H9 (cell line): ENCODE data around the gene ADARB2. TPM values are rescaled to one million over a fixed set of nuclear protein-coding genes. Genes with fewer than 3 reads are reported as not detected.

ENCODE experiments used
- DNase-seq: peaks from one replicate; pipeline ENCODE4 v3.0.0-alpha.2; 2017
- H2AFZ ChIP-seq: one replicate; pipeline ENCODE4 v1.6.1; 2013; ENCODE audit warnings: mild to moderate bottlenecking, low read length, control low read depth, moderate library complexity
- H2AK5ac ChIP-seq: 2 replicates; pipeline ENCODE4 v1.6.1; 2013; ENCODE audit warnings: low read length, control low read depth, mixed read lengths; ENCODE audit not compliant: insufficient read length
- H2BK120ac ChIP-seq: one replicate; pipeline ENCODE4 v1.6.1; 2013; ENCODE audit warnings: low read depth, mild to moderate bottlenecking, low read length, control low read depth, inconsistent platforms; ENCODE audit not compliant: poor library complexity, severe bottlenecking
- H2BK12ac ChIP-seq: 2 replicates; pipeline ENCODE4 v1.6.1; 2013; ENCODE audit warnings: low read length, control low read depth, mixed read lengths, low read depth; ENCODE audit not compliant: insufficient read length
- H2BK15ac ChIP-seq: 2 replicates; pipeline ENCODE4 v1.6.1; 2013; ENCODE audit warnings: low read depth, low read length, control low read depth
- H2BK20ac ChIP-seq: one replicate; pipeline ENCODE4 v1.6.1; 2013; ENCODE audit warnings: low read depth, mild to moderate bottlenecking, low read length, control low read depth, inconsistent platforms; ENCODE audit not compliant: poor library complexity, severe bottlenecking
- H2BK5ac ChIP-seq: 2 replicates; pipeline ENCODE4 v1.6.1; 2013; ENCODE audit warnings: low read length, control low read depth, mixed read lengths; ENCODE audit not compliant: insufficient read length
- H3K14ac ChIP-seq: 2 replicates; pipeline ENCODE4 v1.6.1; 2013; ENCODE audit warnings: low read length, control low read depth; ENCODE audit not compliant: insufficient read depth
- H3K18ac ChIP-seq: 2 replicates; pipeline ENCODE4 v1.6.1; 2013; ENCODE audit warnings: low read depth, mild to moderate bottlenecking, mixed read lengths, low read length, control low read depth; ENCODE audit not compliant: insufficient read length
- H3K23ac ChIP-seq: 2 replicates; pipeline ENCODE4 v1.6.1; 2013; ENCODE audit warnings: low read length, control low read depth, mixed read lengths, low read depth; ENCODE audit not compliant: insufficient read length
- H3K23me2 ChIP-seq: 2 replicates; pipeline ENCODE4 v1.6.1; 2013; ENCODE audit warnings: low read depth, mild to moderate bottlenecking, mixed read lengths, low read length, control low read depth; ENCODE audit not compliant: insufficient read length, poor library complexity, severe bottlenecking
- H3K27ac ChIP-seq: 2 replicates; pipeline ENCODE4 v1.5.1; 2013; ENCODE audit warnings: low read length, control low read depth, mixed read lengths, low read depth; ENCODE audit not compliant: insufficient read length
- H3K27me3 ChIP-seq: 2 replicates; pipeline ENCODE4 v1.6.1; 2013; ENCODE audit warnings: low read length, control low read depth, inconsistent platforms; ENCODE audit not compliant: insufficient read depth
- H3K4ac ChIP-seq: 2 replicates; pipeline ENCODE4 v1.6.1; 2013; ENCODE audit warnings: low read depth, mild to moderate bottlenecking, control low read depth, inconsistent platforms, low read length, moderate library complexity
- H3K4me1 ChIP-seq: 2 replicates; pipeline ENCODE4 v1.6.1; 2013; ENCODE audit warnings: low read length, control low read depth, inconsistent platforms; ENCODE audit not compliant: insufficient read depth
- H3K4me2 ChIP-seq: 2 replicates; pipeline ENCODE4 v1.6.1; 2013; ENCODE audit warnings: low read length, control low read depth, mixed read lengths; ENCODE audit not compliant: insufficient read length, insufficient read depth
- H3K56ac ChIP-seq: 2 replicates; pipeline ENCODE4 v1.6.1; 2013; ENCODE audit warnings: low read depth, mild to moderate bottlenecking, mixed read lengths, low read length, control low read depth; ENCODE audit not compliant: insufficient read length
- H3K79me1 ChIP-seq: 2 replicates; pipeline ENCODE4 v1.6.1; 2013; ENCODE audit warnings: low read depth, mild to moderate bottlenecking, moderate library complexity, low read length, control low read depth, inconsistent platforms; ENCODE audit not compliant: insufficient read depth, poor library complexity, severe bottlenecking
- H3K79me2 ChIP-seq: 2 replicates; pipeline ENCODE4 v1.6.1; 2013; ENCODE audit warnings: low read length, control low read depth, inconsistent platforms; ENCODE audit not compliant: insufficient read depth
- H3K9ac ChIP-seq: 2 replicates; pipeline ENCODE4 v1.6.1; 2013; ENCODE audit warnings: low read length, control low read depth, mixed read lengths; ENCODE audit not compliant: insufficient read length; ENCODE audit errors: extremely low read depth
- H3K9me3 ChIP-seq: one replicate; pipeline ENCODE4 v1.6.1; 2013; ENCODE audit warnings: low read depth, low read length, inconsistent platforms; ENCODE audit not compliant: control insufficient read depth
- H3T11ph ChIP-seq: one replicate; pipeline ENCODE4 v1.6.1; 2013; ENCODE audit warnings: mild to moderate bottlenecking, low read length, control low read depth, inconsistent platforms
- H4K20me1 ChIP-seq: one replicate; pipeline ENCODE4 v1.6.1; 2013; ENCODE audit not compliant: control insufficient read depth, insufficient read length, insufficient read depth
- H4K5ac ChIP-seq: 2 replicates; pipeline ENCODE4 v1.6.1; 2013; ENCODE audit warnings: low read depth, mild to moderate bottlenecking, mixed read lengths, low read length, control low read depth; ENCODE audit not compliant: insufficient read length
- H4K8ac ChIP-seq: replicated peaks from 2 replicates; pipeline ENCODE4 v1.6.1; 2013; ENCODE audit warnings: low read length, control low read depth, mixed read lengths, low read depth; ENCODE audit not compliant: insufficient read length
- H4K91ac ChIP-seq: 2 replicates; pipeline ENCODE4 v1.6.1; 2013; ENCODE audit warnings: low read depth, mild to moderate bottlenecking, moderate library complexity, mixed read lengths, low read length, control low read depth; ENCODE audit not compliant: insufficient read length
- H3K27ac Mint-ChIP-seq, 3 experiments: 2 replicates in 2 of 3; 3 replicates in 1 of 3; pipeline ENCODE4 v1.8.0; 2020 to 2021; ENCODE audit warnings: mixed read lengths in 3 of 3, mild to moderate bottlenecking in 1 of 3, moderate library complexity in 1 of 3
- H3K27me3 Mint-ChIP-seq: 2 replicates; pipeline ENCODE4 v1.8.0; 2021; ENCODE audit warnings: low read depth, mild to moderate bottlenecking, moderate library complexity, mixed read lengths
- H3K36me3 Mint-ChIP-seq, 3 experiments: 2 replicates in 2 of 3; 3 replicates in 1 of 3; pipeline ENCODE4 v1.8.0; 2020 to 2021; ENCODE audit warnings: low read depth in 3 of 3, mixed read lengths in 3 of 3; ENCODE audit not compliant: insufficient read depth in 1 of 3
- H3K4me1 Mint-ChIP-seq, 2 experiments: 2 replicates each; pipeline ENCODE4 v1.8.0; 2020; ENCODE audit warnings: mixed read lengths in 2 of 2
- H3K4me3 Mint-ChIP-seq, 2 experiments: 2 replicates in 1 of 2; 3 replicates in 1 of 2; pipeline ENCODE4 v1.8.0; 2020 to 2021; ENCODE audit warnings: mild to moderate bottlenecking in 2 of 2, mixed read lengths in 2 of 2, moderate library complexity in 1 of 2
- H3K9me3 Mint-ChIP-seq, 2 experiments: 2 replicates in 1 of 2; 3 replicates in 1 of 2; pipeline ENCODE4 v1.8.0; 2020; ENCODE audit warnings: mild to moderate bottlenecking in 2 of 2, mixed read lengths in 2 of 2, moderate library complexity in 1 of 2
- CTCF ChIP-seq: fragments of 200-600 bp; sonication (generic); conservative IDR thresholded peaks from 3 replicates; pipeline ENCODE4 v1.8.0; 2021; ENCODE audit warnings: antibody characterized with exemption, mild to moderate bottlenecking
- WGBS: extraction: QIAGEN DNeasy Blood & Tissue Kit; methylation state at CpG from one replicate; pipeline ENCODE4 v1.1.7; 2013; ENCODE audit warnings: missing lambda C conversion rate, low lambda C conversion rate, mixed read lengths; ENCODE audit not compliant: insufficient read length; ENCODE audit errors: extremely low coverage; 5-methylcytosine and 5-hydroxymethylcytosine counted together
- total RNA-seq: library from RNA; stranded (reverse); gene quantifications from 2 replicates; pipeline ENCODE4 v1.2.1, GENCODE V29; 2021

ADARB2 gene
- total RNA-seq, 1 experiment from 2014 or later = 0.87 TPM

- no peaks in the 10 kb centered on the region for H3K79me1 ChIP-seq
- DNase-seq = no peak
- H2BK12ac ChIP-seq = no peak overlapping the region
- no peak overlapping the region for H2BK120ac ChIP-seq
- H4K8ac ChIP-seq = no peak overlapping the region
- H3K4me1 Mint-ChIP-seq = peaks cover 38 to 41% of the 10 kb centered on the region in 2 experiments
- no peaks in the 10 kb centered on the region; the same call in 1 of the 2 replicates for H3K79me2 ChIP-seq
- no peak overlapping the region for H3T11ph ChIP-seq
- no peak overlapping the region for H3K27ac ChIP-seq
- no peak overlapping the region for H3K14ac ChIP-seq
- no peak overlapping the region for H4K91ac ChIP-seq
- no peak overlapping the region for H3K4me2 ChIP-seq
- no peaks in the 10 kb centered on the region for H4K20me1 ChIP-seq
- H3K27ac Mint-ChIP-seq = peak overlapping the region in 1 of 3 experiments; percentile 87; a peak in 1 of 7 replicates
- H2BK5ac ChIP-seq = no peak overlapping the region
- H2BK20ac ChIP-seq = no peak overlapping the region
- H2BK15ac ChIP-seq = no peak overlapping the region
- no peaks in the 10 kb centered on the region for H3K23me2 ChIP-seq
- H3K56ac ChIP-seq = no peak overlapping the region
- no peak overlapping the region for H2AFZ ChIP-seq
- no CpG with 5 or more reads among the region's 6 CpGs for WGBS
- no peaks in the 10 kb centered on the region for H3K27me3 ChIP-seq
- no peak overlapping the region for H3K4ac ChIP-seq
- peaks cover 2 to 4% of the 10 kb centered on the region in 2 experiments; a peak in 3 of 5 replicates for H3K9me3 Mint-ChIP-seq
- H3K18ac ChIP-seq = no peak overlapping the region
- peaks cover 0 to 2% (median 0%) of the 10 kb centered on the region in 3 experiments; a peak in 1 of 7 replicates for H3K36me3 Mint-ChIP-seq
- H3K4me3 Mint-ChIP-seq = peak overlapping the region in 1 of 2 experiments; percentile 65; a peak in 1 of 5 replicates
- H3K4me1 ChIP-seq = peaks cover 3% of the 10 kb centered on the region; the same call in 1 of the 2 replicates
- no peak overlapping the region for H3K9ac ChIP-seq
- H3K23ac ChIP-seq = no peak overlapping the region
- no peak overlapping the region for H2AK5ac ChIP-seq
- H3K27me3 Mint-ChIP-seq = peaks cover 2% of the 10 kb centered on the region
- H4K5ac ChIP-seq = no peak overlapping the region
- no peaks in the 10 kb centered on the region for H3K9me3 ChIP-seq
- no peak for TF ChIP-seq CTCF
These were observed 360.1 kb downstream of the ADARB2 start for GRCh38 chr10:1377231-1377630.
